WI38 (cell line): ENCODE results near the gene GLB1L2.

ENCODE experiments used
- H3K4me3 ChIP-seq: 2 replicates; pipeline ENCODE4 v1.5.1; 2011; ENCODE audit warnings: low read depth, mild to moderate bottlenecking, control low read depth, low read length
- TF ChIP-seq, protein P1 (sequence below): IDR thresholded peaks from 2 replicates; pipeline ENCODE4 v1.5.1; 2012; ENCODE audit warnings: low read depth, mild to moderate bottlenecking, control low read depth, low read length

Gene GLB1L2

DNA sequence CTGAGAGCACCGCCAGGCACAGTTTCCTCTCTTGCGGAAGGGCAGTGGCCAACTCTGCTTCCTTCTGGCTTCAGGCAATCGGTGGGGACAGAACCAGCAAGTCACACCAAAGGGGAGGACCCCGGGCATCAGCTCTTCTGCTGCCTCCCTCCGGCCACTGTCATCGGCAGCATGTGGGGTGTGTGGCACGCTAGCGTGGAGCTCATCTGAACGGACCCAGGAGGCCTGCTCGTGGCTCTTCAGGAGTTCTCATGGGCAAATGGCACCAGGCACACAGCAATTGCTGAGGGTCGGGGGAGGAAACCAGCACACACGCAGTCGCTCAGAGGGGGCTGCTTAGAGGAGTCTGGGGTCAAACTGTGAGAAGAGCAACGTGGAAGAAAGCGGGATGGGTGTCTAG lies 53.4 kb downstream of the GLB1L2 start:
- no peak overlapping the region for H3K4me3 ChIP-seq
- TF ChIP-seq, protein P1, sequence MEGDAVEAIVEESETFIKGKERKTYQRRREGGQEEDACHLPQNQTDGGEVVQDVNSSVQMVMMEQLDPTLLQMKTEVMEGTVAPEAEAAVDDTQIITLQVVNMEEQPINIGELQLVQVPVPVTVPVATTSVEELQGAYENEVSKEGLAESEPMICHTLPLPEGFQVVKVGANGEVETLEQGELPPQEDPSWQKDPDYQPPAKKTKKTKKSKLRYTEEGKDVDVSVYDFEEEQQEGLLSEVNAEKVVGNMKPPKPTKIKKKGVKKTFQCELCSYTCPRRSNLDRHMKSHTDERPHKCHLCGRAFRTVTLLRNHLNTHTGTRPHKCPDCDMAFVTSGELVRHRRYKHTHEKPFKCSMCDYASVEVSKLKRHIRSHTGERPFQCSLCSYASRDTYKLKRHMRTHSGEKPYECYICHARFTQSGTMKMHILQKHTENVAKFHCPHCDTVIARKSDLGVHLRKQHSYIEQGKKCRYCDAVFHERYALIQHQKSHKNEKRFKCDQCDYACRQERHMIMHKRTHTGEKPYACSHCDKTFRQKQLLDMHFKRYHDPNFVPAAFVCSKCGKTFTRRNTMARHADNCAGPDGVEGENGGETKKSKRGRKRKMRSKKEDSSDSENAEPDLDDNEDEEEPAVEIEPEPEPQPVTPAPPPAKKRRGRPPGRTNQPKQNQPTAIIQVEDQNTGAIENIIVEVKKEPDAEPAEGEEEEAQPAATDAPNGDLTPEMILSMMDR: no peak

- no peak overlapping the region for H3K4me3 ChIP-seq
- TF ChIP-seq, protein P1: no peak
Observed at GRCh38 chr11:134385774-134386565, 54.2 kb downstream of the GLB1L2 start.

- TF ChIP-seq, protein P1: no peak
- no peak overlapping the region for H3K4me3 ChIP-seq
Observed at GRCh38 chr11:134386945-134387344, 55.2 kb downstream of the GLB1L2 start.

DNA sequence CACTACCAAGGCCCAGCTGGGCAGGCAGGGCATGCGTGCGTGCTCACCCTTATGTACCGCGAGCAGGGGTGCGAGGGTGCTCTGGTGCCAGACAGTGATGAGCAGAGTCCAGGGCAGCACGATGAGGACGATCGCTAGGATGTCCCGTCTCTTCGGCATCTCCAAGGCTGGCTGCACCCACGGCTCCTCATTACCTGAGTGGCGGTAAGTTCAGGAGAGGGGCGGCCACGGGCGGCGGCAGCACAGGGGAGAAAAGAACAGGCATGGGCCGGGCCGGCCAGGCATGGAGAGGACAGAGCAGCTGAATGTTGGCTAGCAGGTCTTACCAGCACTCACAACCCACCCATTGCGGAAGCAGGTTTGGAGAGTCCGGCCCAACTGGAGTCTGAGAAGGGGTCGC lies 55.7 kb downstream of the GLB1L2 start:
- H3K4me3 ChIP-seq: no peak overlapping the region
- TF ChIP-seq, protein P1: no peak

DNA sequence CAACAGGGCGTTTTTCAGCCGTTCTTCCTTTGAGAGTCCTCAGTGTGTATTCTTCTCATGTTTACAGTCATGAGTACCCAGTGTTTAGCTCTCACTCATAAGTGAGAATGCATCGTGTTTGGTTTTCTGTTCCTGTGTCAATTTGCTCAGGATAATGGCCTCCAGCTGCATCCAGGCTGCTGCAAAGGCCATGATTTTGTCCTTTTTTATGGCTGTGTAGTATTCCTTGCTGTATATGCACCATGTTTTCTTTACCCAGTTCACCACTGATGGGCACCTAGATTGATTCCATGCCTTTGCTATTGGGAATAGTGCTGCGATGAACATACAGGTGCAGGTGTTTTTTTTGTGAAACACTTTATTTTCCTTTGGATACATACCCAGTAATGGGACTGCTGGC lies 56.8 kb downstream of the GLB1L2 start:
- no peak overlapping the region for H3K4me3 ChIP-seq
- TF ChIP-seq, protein P1: no peak

DNA sequence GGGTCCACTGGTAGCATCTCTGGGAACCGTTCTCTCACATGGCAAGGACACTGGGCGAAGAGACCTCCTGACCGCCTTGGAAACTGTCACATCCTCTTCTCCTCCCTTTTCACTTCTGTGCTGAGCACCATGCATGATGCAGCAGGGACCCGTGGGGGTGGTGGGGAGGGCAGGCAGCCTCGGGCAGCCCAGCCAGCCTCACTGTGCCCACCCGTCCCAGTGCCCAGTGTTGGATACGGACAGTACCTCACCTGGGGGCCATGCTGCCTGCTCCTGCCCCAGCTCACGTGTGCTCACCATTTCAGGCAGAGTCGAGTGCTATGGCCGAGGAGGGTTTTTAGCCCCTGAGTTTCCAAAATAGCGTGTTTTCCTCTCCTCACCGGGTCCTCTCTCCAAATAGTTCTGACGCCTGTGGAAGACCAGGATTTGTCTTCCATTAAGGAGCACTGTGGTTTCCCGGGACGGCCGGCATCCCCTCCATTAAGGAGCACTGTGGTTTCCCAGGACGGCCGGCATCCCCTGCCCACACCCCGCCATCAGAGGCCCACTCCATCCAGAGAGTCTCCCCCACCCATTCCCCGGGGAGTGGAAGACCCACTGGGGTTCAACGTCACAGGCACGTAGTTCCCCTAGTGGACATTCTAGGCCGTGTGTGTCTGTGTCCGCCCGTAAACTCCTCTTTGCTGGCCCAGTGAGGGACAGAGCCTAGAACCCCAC lies 57.8 kb downstream of the GLB1L2 start:
- no peak overlapping the region for H3K4me3 ChIP-seq
- TF ChIP-seq, protein P1: no peak
